ENCODE data around the gene ZBTB34.

The ZBTB34 gene

GRCh38 chr9:126842977-126843799 is 17.3 kb upstream of the ZBTB34 start:
- peak in 8 of 14 donors; percentile 39 to 64 (median 57) for DNase-seq

DNA sequence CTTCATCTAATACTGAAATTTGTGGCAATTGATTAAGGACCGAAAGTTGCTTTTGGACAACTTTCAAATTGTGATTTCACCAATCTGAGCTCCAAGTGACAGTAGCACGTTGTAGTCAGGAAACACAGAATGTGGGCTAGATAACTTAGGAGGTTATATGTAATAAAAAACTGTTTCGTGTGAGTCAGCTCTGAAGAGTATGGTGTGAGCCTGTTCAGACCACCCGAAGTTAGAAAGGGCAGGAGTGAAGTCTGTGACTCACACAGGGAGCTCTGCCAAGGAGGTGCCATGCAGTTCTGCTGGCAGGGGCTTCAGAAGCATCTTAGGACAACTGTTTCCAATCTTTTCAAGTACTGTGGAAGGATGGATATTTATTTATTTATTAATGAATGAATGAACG is 16.4 kb upstream of the ZBTB34 start:
- peak in 6 of 14 donors; percentile 23 to 60 (median 36) for DNase-seq

DNA sequence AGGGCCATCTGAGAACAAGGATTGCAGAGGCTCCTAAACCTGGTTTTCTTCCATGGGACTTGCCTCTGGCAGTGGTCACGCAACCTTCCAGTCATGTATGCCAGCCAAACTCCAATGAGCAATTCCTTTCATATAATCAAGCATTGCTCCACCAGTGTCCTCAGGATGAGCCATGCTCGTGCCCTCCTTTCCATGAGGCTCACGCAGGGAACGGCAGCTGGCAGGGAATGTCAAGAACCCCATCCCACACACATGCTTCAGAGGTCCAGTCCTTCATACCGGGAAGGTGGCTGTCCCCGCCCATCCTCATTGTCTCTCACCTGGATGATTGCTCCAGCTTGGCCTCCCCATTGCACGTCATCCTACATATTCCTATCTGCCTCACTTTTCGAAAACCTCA is 13.4 kb upstream of the ZBTB34 start:
- no peak for DNase-seq

DNA sequence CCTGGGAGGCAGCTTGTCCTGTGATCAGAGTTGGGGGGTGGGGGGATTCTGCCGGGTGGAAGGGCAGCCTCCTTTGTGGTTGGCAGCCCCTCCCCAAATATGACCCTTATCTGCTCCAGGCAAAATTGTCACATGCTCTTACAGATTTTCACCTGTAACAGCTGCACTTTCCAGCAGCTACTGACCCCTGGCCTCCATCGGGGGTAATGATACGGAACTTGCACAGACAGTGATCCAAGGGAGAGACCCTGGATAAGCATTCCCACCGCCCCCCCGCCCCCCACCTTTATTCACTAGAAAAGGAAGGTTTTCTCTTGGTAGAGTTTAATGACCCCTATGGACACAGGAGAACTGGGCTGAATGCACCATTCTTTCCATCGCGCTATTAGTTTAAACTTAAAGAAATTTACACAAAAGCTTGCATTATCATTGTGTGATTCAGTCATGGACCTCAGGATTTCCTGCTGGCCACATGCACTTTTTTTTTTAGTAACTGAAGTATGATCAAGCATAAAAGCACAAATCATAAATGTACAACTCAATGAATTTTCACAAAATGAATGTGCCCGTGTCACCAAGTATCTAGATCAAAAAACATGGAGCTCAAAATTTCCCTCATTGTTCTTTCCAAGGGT is 10.7 kb upstream of the ZBTB34 start:
- DNase-seq, result no peak

DNA sequence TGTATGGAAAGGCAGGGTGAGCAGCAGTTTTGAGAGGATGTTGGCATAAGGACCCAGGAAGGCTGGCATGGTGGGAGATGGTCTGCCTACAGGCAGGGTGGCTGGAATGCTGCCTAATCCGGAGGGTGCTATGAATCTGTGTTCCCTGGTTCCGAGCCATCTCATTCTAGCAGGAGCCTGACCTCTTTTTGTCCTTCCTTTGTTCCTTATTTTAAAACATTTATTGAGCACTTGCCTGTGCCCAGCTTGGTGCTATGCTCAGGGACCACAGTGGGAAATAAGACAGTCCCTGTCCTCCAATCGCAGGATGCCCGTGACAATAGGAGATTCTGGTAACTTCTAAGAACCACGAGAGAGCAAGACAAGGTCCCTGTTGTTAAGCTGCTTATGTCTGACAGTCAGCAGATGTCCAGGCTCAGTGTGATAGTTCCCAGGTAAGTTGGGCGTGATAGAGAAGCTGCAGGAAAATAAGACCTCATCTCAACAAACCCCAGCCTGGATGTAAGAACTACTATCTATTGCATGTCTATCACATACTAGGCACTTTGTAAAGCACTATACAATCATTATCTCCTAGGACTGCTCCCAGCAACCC is 9.1 kb upstream of the ZBTB34 start:
- peak in 1 of 14 donors; percentile 40 for DNase-seq

- no peak for DNase-seq
These were observed 8.3 kb upstream of the ZBTB34 start for GRCh38 chr9:126852086-126852688.

GRCh38 chr9:126853667-126854066 is 6.8 kb upstream of the ZBTB34 start:
- no peak for DNase-seq

DNA sequence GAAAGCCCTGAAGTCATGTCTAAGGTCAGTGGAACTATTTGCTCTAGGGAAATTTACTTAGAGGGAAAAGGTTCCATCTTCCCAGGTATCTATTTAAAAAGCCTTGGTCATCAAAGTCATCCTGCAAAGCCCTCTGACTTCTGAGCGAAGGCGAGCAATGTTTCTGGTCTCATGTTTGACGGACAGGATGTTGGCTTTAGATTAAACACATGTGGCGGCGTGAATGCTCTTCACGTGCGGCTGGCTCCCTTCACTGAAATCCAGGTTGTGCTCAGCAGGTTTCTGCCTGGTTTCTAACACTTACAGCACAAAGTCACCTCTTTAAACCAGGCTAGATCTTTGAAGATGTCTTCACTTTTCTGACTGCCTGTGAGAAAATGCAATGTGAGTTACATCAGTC is 5.7 kb upstream of the ZBTB34 start:
- DNase-seq, result no peak

- DNase-seq, result no peak
These were observed 4.0 kb upstream of the ZBTB34 start for GRCh38 chr9:126856326-126856877.

GRCh38 chr9:126857261-126857960 is 3.0 kb upstream of the ZBTB34 start:
- no peak for DNase-seq

- no peak for DNase-seq
These were observed 1.3 kb upstream of the ZBTB34 start for GRCh38 chr9:126859111-126859510.

GRCh38 chr9:126860757-126861466 is 473 bp downstream of the ZBTB34 start:
- DNase-seq, result peak in 4 of 14 donors; percentile 31 to 61 (median 38)

GRCh38 chr9:126861707-126862103 is 1.3 kb downstream of the ZBTB34 start:
- DNase-seq, result no peak

- peak in 2 of 14 donors; percentile 37 to 43 for DNase-seq
These were observed 1.8 kb downstream of the ZBTB34 start for GRCh38 chr9:126862104-126862761.

DNA sequence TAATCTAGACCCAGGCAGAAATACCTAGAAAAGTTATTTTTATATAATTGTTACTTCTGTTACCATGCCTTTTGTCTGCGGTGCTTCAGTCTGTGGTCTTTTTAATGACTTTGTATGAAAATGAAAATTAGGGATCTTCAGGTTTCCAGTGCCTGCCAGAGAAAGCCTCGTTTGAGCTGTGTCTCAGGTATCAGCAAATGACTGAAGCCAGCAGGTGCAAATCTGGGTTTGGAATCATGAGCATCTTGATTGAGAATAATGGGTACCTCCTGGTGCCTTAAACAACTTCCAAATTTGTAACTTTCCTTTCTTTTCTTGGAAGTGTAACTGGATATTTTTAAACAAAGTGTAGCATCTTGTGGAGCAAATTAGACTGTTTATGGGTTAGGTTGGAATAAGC is 4.3 kb downstream of the ZBTB34 start:
- DNase-seq, result no peak

DNA sequence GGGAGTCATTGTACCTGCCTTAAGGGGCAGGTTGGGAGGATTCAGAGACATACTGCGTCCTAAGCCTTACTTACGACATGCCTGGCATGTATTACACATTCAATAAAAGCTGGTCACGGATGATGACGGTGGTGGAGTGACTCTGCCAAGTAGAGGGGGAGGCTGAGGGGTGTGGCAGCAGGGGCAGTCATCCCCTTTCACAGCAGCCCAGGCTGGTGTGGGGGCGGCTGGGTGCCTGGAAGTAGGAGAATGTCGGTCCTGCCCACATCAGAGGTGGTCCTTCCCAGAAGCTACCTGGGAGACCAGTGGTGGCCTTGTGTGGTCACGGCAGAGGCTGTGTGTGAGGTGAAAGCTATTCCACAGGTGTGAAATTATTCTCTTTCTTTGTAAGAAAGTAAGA is 8.9 kb downstream of the ZBTB34 start:
- DNase-seq, result no peak

DNA sequence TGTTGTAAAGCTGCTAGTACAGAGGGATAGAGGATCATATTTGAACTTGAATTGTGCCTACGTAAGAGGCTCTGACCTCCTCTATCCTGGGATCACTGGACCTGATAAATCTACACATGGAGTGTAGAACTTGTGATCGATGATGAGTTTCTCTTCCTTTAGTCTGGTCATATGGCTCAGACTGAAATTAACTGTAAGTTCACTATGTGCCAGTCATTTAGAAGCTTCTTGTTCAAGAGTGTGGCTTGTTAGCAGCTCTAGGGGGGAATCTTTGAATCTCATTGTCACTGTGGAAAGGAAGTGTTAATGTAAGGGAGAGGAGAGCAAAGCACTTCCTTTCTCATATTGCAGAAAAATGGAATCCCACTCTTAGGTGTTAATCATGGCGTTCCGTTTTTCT is 12.1 kb downstream of the ZBTB34 start:
- no peak for DNase-seq

DNA sequence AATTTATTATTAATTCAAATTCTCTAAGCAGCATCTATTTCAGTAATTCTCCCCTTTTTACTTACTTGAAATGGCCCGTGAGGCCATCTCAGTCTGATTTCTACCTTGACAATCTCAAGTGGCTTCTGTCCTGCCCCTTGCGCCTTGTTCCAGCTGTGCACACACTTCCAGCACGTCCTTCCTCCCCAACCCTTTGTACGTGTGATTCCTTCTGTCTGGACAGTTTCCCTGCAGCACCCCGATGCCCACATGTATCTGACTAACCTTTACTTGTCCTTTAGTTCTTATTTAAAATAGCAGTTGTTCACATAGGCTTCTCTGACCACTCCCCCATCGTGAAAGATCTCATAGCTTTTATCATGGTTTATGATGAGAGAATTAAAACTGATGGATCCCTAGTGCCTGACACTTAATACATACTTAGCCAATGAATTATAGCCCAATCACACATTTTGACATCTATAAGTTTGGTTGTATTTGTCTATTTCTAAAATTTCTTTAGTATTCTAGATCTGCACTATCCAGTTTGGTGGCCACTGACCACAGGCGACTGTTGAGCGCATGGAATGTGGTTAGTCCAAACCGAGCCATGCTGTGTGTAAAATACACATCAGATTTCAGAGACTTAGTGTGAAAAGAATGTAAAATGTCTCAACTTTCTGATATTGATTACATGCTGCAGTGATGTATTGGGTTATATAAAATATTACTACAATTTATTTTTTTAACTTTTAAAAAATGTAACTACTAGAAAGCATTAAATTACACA is 14.3 kb downstream of the ZBTB34 start:
- no peak for DNase-seq

- no peak for DNase-seq
These were observed 15.5 kb downstream of the ZBTB34 start for GRCh38 chr9:126875756-126876510.

Data from C1 segment of cervical spinal cord (tissue), 14 donors.